ENCODE measurements around the gene ZPR1.

- TF ChIP-seq CTCF (IDR thresholded peaks at IDR 0.05 in 8 of 11, conservative IDR thresholded peaks at IDR 0.05 in 3 of 11), result peak; percentile 59 to 95 (median 91)
- no peak for TF ChIP-seq POLR2A (IDR thresholded peaks at IDR 0.05)
- TF ChIP-seq POLR2AphosphoS5 (IDR thresholded peaks at IDR 0.05), result peak in 2 of 3 donors; percentile 43 to 48
Measured at GRCh38 chr11:116791002-116791812, 3.4 kb upstream of the ZPR1 start.

Data from spleen (tissue), 7 donors.